Activated naive CD4-positive, alpha-beta T cell treated with anti-CD3 and anti-CD28 coated beads, Interleukin-2, amount 50 U/mL, for 24 hours (primary cell): Measurements from ENCODE around the gene ELOVL5.
A peak's percentile ranks its signal among the peaks of the same experiment; 100 is the strongest.
"Not testable (repeated sequence)": the region's sequence is repeated elsewhere in the genome, so short reads cannot be mapped to it uniquely, and the experiment has no call there.

Source experiments
- H3K27ac Mint-ChIP-seq: one replicate; pipeline ENCODE4 v1.8.0; 2021; ENCODE audit warnings: mild to moderate bottlenecking, mixed read lengths
- H3K27me3 Mint-ChIP-seq: one replicate; pipeline ENCODE4 v1.8.0; 2021; ENCODE audit warnings: mixed read lengths
- H3K36me3 Mint-ChIP-seq: one replicate; pipeline ENCODE4 v1.8.0; 2021; ENCODE audit warnings: mixed read lengths
- H3K4me1 Mint-ChIP-seq: one replicate; pipeline ENCODE4 v1.8.0; 2021; ENCODE audit warnings: mixed read lengths
- H3K4me3 Mint-ChIP-seq: one replicate; pipeline ENCODE4 v1.8.0; 2021; ENCODE audit warnings: mild to moderate bottlenecking, mixed read lengths
- H3K9me3 Mint-ChIP-seq: one replicate; pipeline ENCODE4 v1.8.0; 2021; ENCODE audit warnings: mixed read lengths

The ELOVL5 gene

DNA sequence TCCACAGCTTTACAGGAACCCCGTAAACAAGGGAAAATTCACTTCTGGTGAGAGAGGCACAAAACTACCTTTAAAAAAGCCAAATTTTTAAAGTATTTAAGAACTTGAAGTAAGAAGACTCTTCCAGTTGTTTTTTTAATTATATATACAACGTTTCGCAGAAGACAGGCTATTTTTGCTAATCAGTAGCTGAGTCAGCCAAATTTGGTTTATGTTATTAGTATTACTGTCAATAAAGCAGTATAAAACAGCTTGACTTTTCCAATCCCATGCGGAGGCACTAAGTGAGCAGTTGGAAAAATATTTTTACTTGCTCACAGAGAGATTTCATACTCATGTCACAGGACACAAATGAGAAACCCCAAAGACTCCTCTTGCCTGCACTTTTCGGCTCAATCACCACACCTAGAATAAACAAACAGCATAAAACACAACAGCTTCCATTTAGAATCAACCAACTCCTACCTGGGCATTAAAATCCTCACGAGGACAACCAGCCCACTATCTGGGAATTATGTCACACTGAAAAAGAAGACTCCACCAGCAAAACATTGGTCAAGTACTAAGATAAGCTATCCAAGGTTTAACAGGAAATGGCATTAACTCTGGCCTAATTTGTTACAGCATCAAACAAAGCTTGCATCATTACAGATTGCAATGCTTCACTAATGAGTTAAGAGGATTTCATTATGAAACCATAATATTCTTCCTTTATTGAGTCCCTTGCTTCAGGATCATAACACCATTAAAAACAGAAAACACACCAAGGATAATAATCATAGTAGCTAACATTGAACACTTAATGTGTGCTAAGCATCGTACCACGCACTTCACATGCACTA lies 26.3 kb downstream of the ELOVL5 start:
- H3K27me3 Mint-ChIP-seq, result no peaks in the 10 kb centered on the region
- peaks cover 13% of the 10 kb centered on the region for H3K36me3 Mint-ChIP-seq
- H3K9me3 Mint-ChIP-seq, result no peaks in the 10 kb centered on the region
- peaks cover 78% of the 10 kb centered on the region for H3K4me1 Mint-ChIP-seq
- peak overlapping the region; percentile 21 for H3K4me3 Mint-ChIP-seq
- no peak overlapping the region for H3K27ac Mint-ChIP-seq

DNA sequence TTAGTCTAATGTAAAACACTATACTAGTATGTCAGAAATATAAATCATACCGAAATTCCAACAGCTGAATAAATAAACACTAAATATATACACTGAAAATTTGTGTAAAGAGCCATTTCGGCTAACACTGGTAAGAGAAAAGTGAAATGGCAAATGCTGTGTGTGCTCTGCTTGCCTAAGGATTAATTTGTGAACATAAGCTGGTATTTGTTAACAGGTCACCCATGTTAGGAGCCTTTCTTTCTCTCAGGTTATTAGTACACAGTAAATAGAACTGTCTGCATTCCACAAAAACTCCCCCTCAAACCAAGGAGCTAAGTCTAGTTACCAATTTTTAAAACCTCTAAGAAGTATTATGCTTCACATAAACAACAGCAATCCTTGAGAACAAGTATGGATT lies 27.0 kb downstream of the ELOVL5 start:
- Mint-ChIP-seq H3K9me3 (no peaks in the 10 kb centered on the region), H3K4me1 (peaks cover 78% of the 10 kb centered on the region), H3K27me3 (no peaks in the 10 kb centered on the region), H3K36me3 (peaks cover 12% of the 10 kb centered on the region), H3K4me3 (no peak overlapping the region), H3K27ac (no peak overlapping the region)

DNA sequence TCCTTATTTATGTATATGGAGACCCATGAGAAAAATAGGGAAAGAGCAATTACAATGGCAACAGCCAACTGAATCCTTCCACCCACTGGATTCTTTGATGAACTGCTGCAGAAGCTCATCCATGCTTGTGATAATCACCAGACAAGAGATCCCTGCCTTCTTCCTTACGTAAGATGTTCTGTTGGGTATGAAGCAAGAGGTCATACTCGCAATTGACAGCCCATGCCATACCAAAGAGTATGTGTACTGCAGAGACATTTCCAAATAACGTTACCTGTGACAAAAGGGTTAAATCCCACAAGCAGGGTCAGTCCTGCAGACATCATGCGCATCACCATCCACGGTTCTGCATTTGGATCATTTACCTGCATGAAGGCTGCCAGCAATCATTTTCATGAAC lies 27.8 kb downstream of the ELOVL5 start:
- Mint-ChIP-seq H3K9me3 (no peaks in the 10 kb centered on the region), H3K4me3 (no peak overlapping the region), H3K27ac (no peak overlapping the region), H3K4me1 (peaks cover 78% of the 10 kb centered on the region), H3K27me3 (no peaks in the 10 kb centered on the region), H3K36me3 (peaks cover 12% of the 10 kb centered on the region)

DNA sequence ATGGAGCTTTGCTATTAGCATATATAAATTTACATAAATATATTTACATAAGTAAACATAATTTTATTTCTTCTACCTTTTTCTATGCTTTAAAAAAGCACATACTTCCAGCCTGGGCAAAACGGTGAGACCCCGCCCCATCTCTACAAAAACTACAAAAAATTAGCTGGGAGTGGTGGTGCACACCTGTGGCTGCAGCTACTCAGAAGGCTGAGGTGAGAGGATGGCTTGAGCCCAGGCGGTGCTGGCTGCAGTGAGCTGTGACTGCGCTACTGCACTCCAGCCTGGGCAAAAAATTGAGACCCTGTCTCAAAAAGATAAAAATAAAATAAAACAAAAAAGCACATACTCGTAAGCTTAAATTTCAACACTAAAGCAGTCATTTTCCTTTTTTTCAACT lies 30.3 kb downstream of the ELOVL5 start:
- Mint-ChIP-seq H3K9me3 (no peaks in the 10 kb centered on the region), H3K27ac (no peak overlapping the region), H3K36me3 (peaks cover 16% of the 10 kb centered on the region), H3K4me1 (peaks cover 82% of the 10 kb centered on the region), H3K27me3 (no peaks in the 10 kb centered on the region), H3K4me3 (no peak overlapping the region)

DNA sequence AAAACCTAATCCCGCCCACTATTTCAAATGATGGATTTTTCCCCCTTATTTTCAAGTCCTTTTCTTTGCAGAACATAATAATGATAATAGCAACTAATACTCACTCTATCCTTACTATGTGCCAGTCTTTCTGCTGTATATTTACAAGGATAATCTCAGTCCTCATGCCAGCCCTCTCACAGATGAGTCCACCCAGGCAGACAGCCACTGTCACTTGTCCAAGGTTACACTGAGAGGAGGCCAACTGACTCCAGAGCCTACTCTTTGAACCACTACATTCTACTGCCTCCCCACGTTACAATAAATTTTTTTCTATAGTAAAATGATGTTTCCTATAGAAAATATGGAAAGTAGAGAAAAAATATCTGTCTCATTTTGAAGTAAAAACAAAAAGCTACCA lies 30.9 kb downstream of the ELOVL5 start:
- Mint-ChIP-seq H3K4me1 (peaks cover 82% of the 10 kb centered on the region), H3K36me3 (peaks cover 16% of the 10 kb centered on the region), H3K9me3 (no peaks in the 10 kb centered on the region), H3K27ac (no peak overlapping the region), H3K27me3 (no peaks in the 10 kb centered on the region), H3K4me3 (no peak overlapping the region)

DNA sequence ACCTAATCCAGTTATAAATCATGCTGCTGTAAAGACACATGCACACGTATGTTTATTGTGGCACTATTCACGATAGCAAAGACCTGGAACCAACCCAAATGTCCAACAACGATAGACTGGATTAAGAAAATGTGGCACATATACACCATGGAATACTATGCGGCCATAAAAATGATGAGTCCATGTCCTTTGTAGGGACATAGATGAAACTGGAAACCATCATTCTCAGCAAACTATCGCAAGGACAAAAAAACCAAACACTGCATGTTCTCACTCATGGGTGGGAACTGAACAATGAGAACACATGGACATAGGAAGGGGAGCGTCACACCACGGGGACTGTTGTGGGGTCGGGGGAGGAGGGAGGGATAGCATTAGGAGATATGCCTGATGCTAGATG lies 31.5 kb downstream of the ELOVL5 start:
- peaks cover 16% of the 10 kb centered on the region for H3K36me3 Mint-ChIP-seq
- H3K9me3 Mint-ChIP-seq, H3K4me3 Mint-ChIP-seq, H3K27me3 Mint-ChIP-seq: not testable (repeated sequence)
- peak overlapping the region; percentile 74 for H3K27ac Mint-ChIP-seq
- peaks cover 82% of the 10 kb centered on the region for H3K4me1 Mint-ChIP-seq

DNA sequence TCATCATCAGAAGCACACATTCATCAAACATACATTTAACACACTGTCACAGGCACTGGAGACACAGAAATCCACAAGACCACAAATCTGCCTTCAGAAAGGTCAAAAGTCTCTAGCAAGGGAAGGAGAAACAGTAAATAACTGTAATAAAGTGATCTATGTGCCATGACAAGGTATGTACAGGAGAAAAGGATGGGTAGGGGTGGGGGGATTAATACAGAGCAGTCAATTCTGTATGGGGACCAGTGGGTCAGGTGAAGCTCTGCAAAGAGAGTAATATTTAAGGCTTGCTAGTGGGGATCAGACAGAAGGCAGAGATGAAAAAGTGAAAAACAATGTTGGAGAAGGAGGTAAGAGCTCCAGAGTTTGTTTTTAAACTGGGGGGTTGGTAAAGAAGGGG lies 32.6 kb downstream of the ELOVL5 start:
- no peak overlapping the region for H3K4me3 Mint-ChIP-seq

DNA sequence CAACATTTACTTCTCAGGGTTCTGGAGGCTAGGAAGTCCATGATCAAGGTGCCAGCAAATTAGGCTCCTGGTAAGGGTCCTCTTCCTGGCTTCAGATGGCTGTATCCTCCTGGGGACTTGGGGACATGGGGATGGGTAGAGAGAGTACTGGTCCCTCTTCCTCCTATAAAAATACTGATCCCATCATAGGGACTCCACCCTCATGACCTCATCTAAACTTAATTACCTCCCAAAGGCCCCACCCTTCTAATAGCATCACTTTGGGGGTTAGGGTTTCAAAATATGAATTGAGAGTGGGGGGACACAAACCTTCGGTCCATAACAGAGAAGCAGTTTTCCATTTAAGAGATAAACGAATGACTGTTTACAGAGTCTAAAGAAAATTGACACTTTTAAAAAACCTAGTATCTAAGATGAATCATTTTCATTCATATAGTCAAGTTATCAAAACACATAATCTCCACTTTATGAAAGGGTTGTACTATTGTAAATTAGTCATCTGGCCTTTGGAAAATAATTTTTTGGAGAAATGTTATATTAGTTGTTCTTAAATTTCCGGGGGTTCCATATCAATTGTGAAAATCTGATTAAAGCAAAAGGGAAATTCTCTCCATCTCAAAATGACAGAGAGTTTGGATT lies 33.5 kb downstream of the ELOVL5 start:
- peaks cover 16% of the 10 kb centered on the region for H3K36me3 Mint-ChIP-seq

More for the DNA sequence above, 32.6 kb downstream of the ELOVL5 start:
- Mint-ChIP-seq H3K27me3 (no peaks in the 10 kb centered on the region), H3K4me1 (peaks cover 84% of the 10 kb centered on the region), H3K9me3 (no peaks in the 10 kb centered on the region), H3K27ac (peak overlapping the region; percentile 52), H3K36me3 (peaks cover 19% of the 10 kb centered on the region)

DNA sequence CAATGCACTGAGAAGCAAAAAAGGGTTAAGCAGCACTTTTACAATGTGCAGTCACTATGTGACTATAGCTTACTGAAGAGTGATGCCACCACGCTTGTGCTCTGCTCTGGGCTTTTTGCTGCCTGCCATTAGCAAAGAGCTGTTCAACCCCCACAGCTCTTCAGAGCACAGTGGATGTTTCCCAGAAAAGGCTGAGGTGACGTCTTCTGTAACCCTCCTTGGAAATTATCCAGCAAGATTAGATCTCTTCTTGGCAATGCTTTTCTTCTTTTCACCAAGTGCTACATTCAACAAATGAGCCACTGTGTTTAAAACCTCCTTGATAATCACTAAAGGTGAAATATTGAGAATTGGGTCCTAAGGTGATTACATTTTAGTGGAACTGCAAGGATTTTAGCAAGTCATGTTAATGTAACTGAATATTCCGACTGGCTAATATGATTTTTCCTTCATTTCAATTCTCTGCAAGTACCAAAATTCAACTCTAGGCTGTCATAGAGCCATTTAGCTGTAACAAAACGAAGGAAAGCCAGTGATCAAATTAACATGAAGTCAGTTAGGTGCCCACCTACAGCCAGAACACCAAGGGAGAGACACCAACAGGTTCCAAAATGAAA lies 34.9 kb downstream of the ELOVL5 start:
- peak overlapping the region; percentile 46 for H3K27ac Mint-ChIP-seq
- H3K4me3 Mint-ChIP-seq, result peak overlapping the region; percentile 17
- no peaks in the 10 kb centered on the region for H3K9me3 Mint-ChIP-seq
- H3K4me1 Mint-ChIP-seq, result peaks cover 91% of the 10 kb centered on the region
- H3K27me3 Mint-ChIP-seq, result no peaks in the 10 kb centered on the region
- H3K36me3 Mint-ChIP-seq, result peaks cover 12% of the 10 kb centered on the region

More for the DNA sequence above, 33.5 kb downstream of the ELOVL5 start:
- H3K4me1 Mint-ChIP-seq, result peaks cover 85% of the 10 kb centered on the region
- H3K4me3 Mint-ChIP-seq, result no peak overlapping the region
- H3K27ac Mint-ChIP-seq, result peak overlapping the region; percentile 23
- H3K9me3 Mint-ChIP-seq, result no peaks in the 10 kb centered on the region
- no peaks in the 10 kb centered on the region for H3K27me3 Mint-ChIP-seq

DNA sequence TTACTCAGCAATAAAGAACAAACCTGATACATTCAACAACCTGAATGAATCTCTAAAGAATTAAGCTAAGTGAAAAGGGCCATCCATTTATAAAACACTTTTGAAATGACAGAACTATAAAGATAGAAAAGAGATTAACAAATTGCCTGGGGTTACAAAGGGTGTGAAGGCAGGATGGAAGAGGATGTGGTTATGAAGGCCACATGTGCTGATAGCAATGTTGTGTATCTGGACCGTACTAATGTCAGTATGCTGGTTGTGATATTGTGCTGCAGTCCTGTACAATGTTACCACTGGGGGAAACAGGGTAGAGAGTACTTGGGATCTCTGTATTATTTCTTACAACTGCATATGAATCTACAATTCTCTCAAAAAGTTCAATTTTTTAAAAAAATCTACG lies 36.4 kb downstream of the ELOVL5 start:
- Mint-ChIP-seq H3K9me3 (no peaks in the 10 kb centered on the region), H3K36me3 (peaks cover 9% of the 10 kb centered on the region), H3K27me3 (no peaks in the 10 kb centered on the region), H3K27ac (peak overlapping the region; percentile 91), H3K4me1 (peaks cover 98% of the 10 kb centered on the region), H3K4me3 (peak overlapping the region; percentile 59)

DNA sequence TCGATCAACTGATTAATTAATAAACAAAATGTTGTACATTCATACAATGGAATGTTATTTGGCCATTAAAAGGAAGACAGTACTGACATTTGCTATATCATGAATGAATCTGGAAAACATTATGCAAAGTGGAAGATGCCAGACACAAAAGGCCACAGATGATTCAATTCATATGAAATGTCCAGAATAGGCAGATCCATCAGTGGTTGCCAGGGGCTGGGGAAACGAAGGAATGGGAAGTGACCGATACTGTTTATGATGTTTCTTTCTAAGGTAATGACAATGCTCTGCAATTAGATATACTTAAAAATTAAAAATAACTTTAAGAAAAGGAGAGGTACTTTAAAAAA lies 37.2 kb downstream of the ELOVL5 start:
- H3K4me1 Mint-ChIP-seq, result peaks cover 98% of the 10 kb centered on the region
- H3K9me3 Mint-ChIP-seq, result no peaks in the 10 kb centered on the region
- H3K36me3 Mint-ChIP-seq, result peaks cover 7% of the 10 kb centered on the region

DNA sequence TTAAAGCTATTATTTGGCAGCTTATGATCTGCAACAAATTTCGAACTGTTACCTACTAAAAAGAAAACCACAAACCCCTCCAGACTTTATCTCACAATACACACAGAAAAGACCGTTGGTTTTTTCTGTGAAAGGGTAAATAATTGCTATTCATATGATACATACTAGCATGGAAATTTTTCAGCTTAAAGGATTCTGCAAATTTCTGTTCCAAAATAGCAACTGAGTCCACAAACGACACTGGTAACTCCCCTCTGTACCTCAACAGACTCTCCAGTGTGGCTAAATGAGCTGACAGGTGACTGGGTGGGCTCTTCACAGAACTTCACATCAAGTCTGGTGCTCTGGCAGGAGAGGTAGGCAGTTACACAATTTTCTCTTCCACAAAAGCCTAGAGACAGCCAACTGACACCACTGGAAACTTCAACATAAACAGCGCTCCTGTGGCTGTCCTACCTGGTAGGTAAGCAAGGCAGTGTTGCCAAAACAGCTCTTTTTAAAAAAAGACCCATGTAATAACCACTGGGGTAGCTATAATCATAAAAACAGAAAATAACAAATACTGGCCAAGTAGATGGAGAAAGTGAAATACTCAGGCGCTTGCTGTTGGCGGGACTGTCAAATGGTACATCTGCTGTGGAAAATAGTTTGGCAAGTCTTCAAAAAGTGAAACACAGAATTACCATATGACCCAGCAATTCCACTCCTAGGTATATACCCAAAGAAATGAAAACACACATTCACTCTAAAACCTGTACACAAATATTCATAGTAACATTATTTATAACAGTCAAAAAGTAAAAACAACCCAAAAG lies 37.8 kb downstream of the ELOVL5 start:
- H3K27ac Mint-ChIP-seq, result peak overlapping the region; percentile 89
- peaks cover 96% of the 10 kb centered on the region for H3K4me1 Mint-ChIP-seq
- peaks cover 9% of the 10 kb centered on the region for H3K36me3 Mint-ChIP-seq
- H3K9me3 Mint-ChIP-seq, result no peaks in the 10 kb centered on the region
- no peaks in the 10 kb centered on the region for H3K27me3 Mint-ChIP-seq
- H3K4me3 Mint-ChIP-seq, result peak overlapping the region; percentile 53

More for the DNA sequence above, 37.2 kb downstream of the ELOVL5 start:
- peak overlapping the region; percentile 53 for H3K4me3 Mint-ChIP-seq
- H3K27me3 Mint-ChIP-seq, result no peaks in the 10 kb centered on the region
- peak overlapping the region; percentile 89 for H3K27ac Mint-ChIP-seq

DNA sequence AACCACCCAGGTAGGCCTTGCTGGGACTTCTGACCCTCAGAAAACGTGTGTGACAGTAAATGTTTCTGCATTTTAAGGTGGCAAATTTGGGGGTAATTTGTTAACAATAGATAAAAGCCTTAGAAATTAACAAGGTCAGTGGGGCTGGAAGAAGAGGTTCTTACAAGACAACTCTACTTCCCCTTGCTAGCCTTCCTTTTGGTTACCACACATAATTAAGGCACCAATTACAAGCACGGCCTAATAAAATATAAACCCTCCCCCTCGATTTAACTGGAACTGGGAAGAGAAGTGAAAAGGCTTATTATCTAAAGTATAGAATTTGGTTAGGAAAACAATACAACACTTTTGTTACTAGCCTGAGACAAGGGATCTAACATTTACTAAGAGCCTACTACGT lies 38.8 kb downstream of the ELOVL5 start:
- Mint-ChIP-seq H3K4me3 (peak overlapping the region; percentile 19), H3K27me3 (no peaks in the 10 kb centered on the region), H3K4me1 (peaks cover 85% of the 10 kb centered on the region), H3K36me3 (peaks cover 4% of the 10 kb centered on the region), H3K27ac (peak overlapping the region; percentile 30), H3K9me3 (no peaks in the 10 kb centered on the region)

DNA sequence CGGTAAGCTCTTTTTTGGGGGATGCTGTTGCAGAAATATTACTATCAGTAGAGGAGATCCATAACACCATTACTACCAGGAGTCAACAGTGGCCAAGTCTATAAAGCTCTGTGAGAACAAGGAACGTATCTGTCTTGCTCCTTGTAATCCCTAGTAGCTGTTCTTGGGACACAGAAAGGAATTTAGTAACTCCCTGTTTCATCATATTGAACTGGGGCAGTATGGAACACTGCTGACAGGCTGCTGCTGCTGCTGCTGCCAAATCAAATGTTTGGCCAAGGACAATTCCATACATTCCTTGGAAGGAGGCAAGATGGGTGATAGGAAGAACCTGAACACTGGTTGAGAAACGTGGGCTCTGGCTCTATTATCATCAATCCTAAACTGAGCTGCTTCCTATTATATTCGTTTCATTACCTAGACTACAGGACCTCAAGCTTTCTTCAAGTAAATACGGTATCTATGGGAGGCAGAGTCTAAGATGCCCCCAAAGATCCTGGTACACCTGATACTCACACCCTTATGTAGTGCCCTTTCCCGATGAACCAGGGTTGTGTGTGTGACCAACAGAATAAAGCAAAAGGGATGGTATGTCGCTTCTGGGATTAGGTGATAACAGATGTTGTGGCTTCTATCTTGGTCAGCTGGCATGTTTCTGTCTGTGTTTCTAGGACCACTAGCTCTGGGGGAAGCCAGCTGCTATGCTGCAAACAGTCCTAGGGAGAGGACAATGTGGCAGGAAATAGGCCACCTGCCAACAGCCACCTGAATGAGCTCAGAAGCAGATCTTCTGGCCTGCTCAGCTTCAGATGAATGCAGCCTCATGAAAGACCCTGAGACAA lies 39.5 kb downstream of the ELOVL5 start:
- Mint-ChIP-seq H3K4me3 (no peak overlapping the region), H3K9me3 (no peaks in the 10 kb centered on the region), H3K27ac (peak overlapping the region; percentile 30), H3K27me3 (no peaks in the 10 kb centered on the region), H3K4me1 (peaks cover 83% of the 10 kb centered on the region), H3K36me3 (peaks cover 4% of the 10 kb centered on the region)
